Measurements from ENCODE around the gene TENM4. TPM values are rescaled to one million over a fixed set of nuclear protein-coding genes. Genes with fewer than 3 reads are reported as not detected.

Gene TENM4
- polyA plus RNA-seq, 3 donors = 0.31 to 1.7 TPM; not detected in 1

DNA sequence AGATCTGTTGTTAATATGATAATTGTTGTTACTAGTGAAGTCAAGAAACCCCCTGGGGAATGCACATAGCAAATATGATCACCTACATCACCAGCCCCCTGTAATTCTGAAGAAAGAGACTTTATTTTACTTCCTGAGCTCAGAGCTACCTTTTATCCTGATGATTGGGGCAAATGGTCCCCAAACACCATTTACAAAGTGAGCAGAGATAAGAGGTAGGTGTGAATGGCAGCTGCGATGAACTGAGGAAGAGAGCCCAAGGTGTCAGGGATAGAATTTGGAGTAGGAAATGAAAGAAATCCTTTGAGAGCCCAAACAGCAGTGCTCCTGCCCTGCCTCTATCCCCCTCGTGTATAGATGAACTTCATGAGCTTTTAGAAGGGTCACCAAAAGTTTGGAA is 69.1 kb downstream of the TENM4 start:
- intact Hi-C loops (cut with micrococcal nuclease) = no loop called here
- no peak overlapping the region for H3K27ac Mint-ChIP-seq
- no peaks in the 10 kb centered on the region for H3K79me2 ChIP-seq (ENCODE audit: insufficient read depth, low read length)

GRCh38 chr11:79371152-79371551 is 69.7 kb downstream of the TENM4 start:
- Histone ChIP-seq H3K4me1 (ENCODE audit: control insufficient read depth in 1 of 2, insufficient read depth in 2 of 2, low read length in 2 of 2) (no peaks in the 10 kb centered on the region), H2AFZ (ENCODE audit: insufficient read depth, low read depth, low read length, poor library complexity, severe bottlenecking) (no peak overlapping the region), H3K9me3 (replicated peaks in 1 of 2; ENCODE audit: control insufficient read depth in 1 of 2, insufficient read depth in 1 of 2, low read length in 2 of 2) (no peaks in the 10 kb centered on the region), H3K27ac (ENCODE audit: low read depth in 1 of 2, low read length in 2 of 2) (no peak overlapping the region), H3K79me2 (ENCODE audit: insufficient read depth, low read length) (no peaks in the 10 kb centered on the region), H3K4me3 (replicated peaks in 1 of 3; ENCODE audit: low read depth in 2 of 3, low read length in 3 of 3) (no peak overlapping the region), H3K9ac (ENCODE audit: insufficient read depth, low read length, poor library complexity, severe bottlenecking) (no peak overlapping the region), H3K27me3 (ENCODE audit: control insufficient read depth in 2 of 2, insufficient read depth in 2 of 2, low read length in 2 of 2) (peaks cover 16 to 34% of the 10 kb centered on the region in 2 donors), H4K20me1 (ENCODE audit: insufficient read depth, low read length) (no peaks in the 10 kb centered on the region), H3K36me3 (replicated peaks in 1 of 2; ENCODE audit: control insufficient read depth in 1 of 2, insufficient read depth in 2 of 2, low read length in 2 of 2) (no peaks in the 10 kb centered on the region), H3K4me2 (replicated peaks; ENCODE audit: extremely low read depth, low read length, poor library complexity, severe bottlenecking) (no peak overlapping the region)
- no peak for TF ChIP-seq CTCF (IDR thresholded peaks at IDR 0.05)
- no CpG with 5 or more reads among the region's 1 CpG for WGBS (ENCODE audit: insufficient coverage)
- Mint-ChIP-seq H3K4me1 (no peaks in the 10 kb centered on the region), H3K27ac (no peak overlapping the region), H3K36me3 (no peaks in the 10 kb centered on the region), H3K9me3 (peaks cover 0 to 2% (median 0%) of the 10 kb centered on the region in 7 donors), H3K27me3 (ENCODE audit: low read depth in 3 of 3) (peaks cover 0 to 28% (median 18%) of the 10 kb centered on the region in 3 donors), H3K4me3 (no peak overlapping the region)
- DNase-seq = no peak
- intact Hi-C loops (cut with micrococcal nuclease) = no loop called here

More for the DNA sequence above, 69.1 kb downstream of the TENM4 start:
- no peaks in the 10 kb centered on the region for H3K36me3 Mint-ChIP-seq
- peaks cover 0 to 2% (median 0%) of the 10 kb centered on the region in 7 donors for H3K9me3 Mint-ChIP-seq
- Histone ChIP-seq H3K27ac (ENCODE audit: low read depth in 1 of 2, low read length in 2 of 2) (no peak overlapping the region), H3K4me1 (ENCODE audit: control insufficient read depth in 1 of 2, insufficient read depth in 2 of 2, low read length in 2 of 2) (no peaks in the 10 kb centered on the region), H3K4me3 (replicated peaks in 1 of 3; ENCODE audit: low read depth in 2 of 3, low read length in 3 of 3) (no peak overlapping the region), H3K4me2 (replicated peaks; ENCODE audit: extremely low read depth, low read length, poor library complexity, severe bottlenecking) (no peak overlapping the region), H3K9ac (ENCODE audit: insufficient read depth, low read length, poor library complexity, severe bottlenecking) (no peak overlapping the region), H4K20me1 (ENCODE audit: insufficient read depth, low read length) (no peaks in the 10 kb centered on the region), H3K27me3 (ENCODE audit: control insufficient read depth in 2 of 2, insufficient read depth in 2 of 2, low read length in 2 of 2) (peaks cover 21 to 40% of the 10 kb centered on the region in 2 donors), H2AFZ (ENCODE audit: insufficient read depth, low read depth, low read length, poor library complexity, severe bottlenecking) (no peak overlapping the region), H3K9me3 (replicated peaks in 1 of 2; ENCODE audit: control insufficient read depth in 1 of 2, insufficient read depth in 1 of 2, low read length in 2 of 2) (no peaks in the 10 kb centered on the region), H3K36me3 (replicated peaks in 1 of 2; ENCODE audit: control insufficient read depth in 1 of 2, insufficient read depth in 2 of 2, low read length in 2 of 2) (no peaks in the 10 kb centered on the region)
- WGBS (ENCODE audit: insufficient coverage) = no CpG with 5 or more reads among the region's 2 CpGs
- no peaks in the 10 kb centered on the region for H3K4me1 Mint-ChIP-seq
- TF ChIP-seq CTCF (IDR thresholded peaks at IDR 0.05) = no peak
- no peak for DNase-seq
- peaks cover 1 to 29% (median 18%) of the 10 kb centered on the region in 3 donors for H3K27me3 Mint-ChIP-seq (ENCODE audit: low read depth in 3 of 3)
- no peak overlapping the region for H3K4me3 Mint-ChIP-seq

Data from CD14-positive monocyte (primary cell).